ENCODE results near the gene ESRRG.

ESRRG gene

GRCh38 chr1:216555653-216556052 lies 167.6 kb downstream of the ESRRG start:
- H4K20me1 ChIP-seq (ENCODE audit: low read depth, low read length), result no peaks in the 10 kb centered on the region
- H3K79me2 ChIP-seq (ENCODE audit: insufficient read depth, low read length), result no peaks in the 10 kb centered on the region
- no peaks in the 10 kb centered on the region for H3K36me3 ChIP-seq (ENCODE audit: low read length)
- H3K4me3 ChIP-seq (ENCODE audit: insufficient read depth, low read length, poor library complexity, severe bottlenecking), result no peak overlapping the region
- no peak overlapping the region for H3K27ac ChIP-seq (ENCODE audit: low read depth, low read length)
- H3K4me2 ChIP-seq (ENCODE audit: low read depth, low read length, poor library complexity, severe bottlenecking), result no peak overlapping the region
- H3K27me3 ChIP-seq (ENCODE audit: low read length), result no peaks in the 10 kb centered on the region
- no peak for TF ChIP-seq CTCF (IDR thresholded peaks at IDR 0.05; ENCODE audit: insufficient read depth, low read length, poor library complexity, severe bottlenecking)
- no peak for TF ChIP-seq EZH2phosphoT487 (conservative IDR thresholded peaks at IDR 0.05; ENCODE audit: low read length)
- H3F3A ChIP-seq (ENCODE audit: insufficient read depth), result no peaks in the 10 kb centered on the region
- H3K9ac ChIP-seq (ENCODE audit: low read length), result no peak overlapping the region
- H2AFZ ChIP-seq (ENCODE audit: low read depth, low read length, severe bottlenecking), result no peak overlapping the region
- no peaks in the 10 kb centered on the region for H3K9me3 ChIP-seq (ENCODE audit: insufficient read depth, low read length)
- no peaks in the 10 kb centered on the region for H3K9me2 ChIP-seq (replicated peaks; ENCODE audit: insufficient read depth, low read length)

GRCh38 chr1:216554934-216555333 lies 168.3 kb downstream of the ESRRG start:
- no peaks in the 10 kb centered on the region for H3K9me2 ChIP-seq (replicated peaks; ENCODE audit: insufficient read depth, low read length)
- H3K4me3 ChIP-seq (ENCODE audit: insufficient read depth, low read length, poor library complexity, severe bottlenecking), result no peak overlapping the region
- TF ChIP-seq CTCF (IDR thresholded peaks at IDR 0.05; ENCODE audit: insufficient read depth, low read length, poor library complexity, severe bottlenecking) (no peak), EZH2phosphoT487 (conservative IDR thresholded peaks at IDR 0.05; ENCODE audit: low read length) (no peak)
- H3K79me2 ChIP-seq (ENCODE audit: insufficient read depth, low read length), result no peaks in the 10 kb centered on the region
- no peaks in the 10 kb centered on the region for H3K9me3 ChIP-seq (ENCODE audit: insufficient read depth, low read length)
- H2AFZ ChIP-seq (ENCODE audit: low read depth, low read length, severe bottlenecking), result no peak overlapping the region
- H3K9ac ChIP-seq (ENCODE audit: low read length), result no peak overlapping the region
- no peaks in the 10 kb centered on the region for H3F3A ChIP-seq (ENCODE audit: insufficient read depth)
- H3K27ac ChIP-seq (ENCODE audit: low read depth, low read length), result no peak overlapping the region
- H4K20me1 ChIP-seq (ENCODE audit: low read depth, low read length), result no peaks in the 10 kb centered on the region
- H3K36me3 ChIP-seq (ENCODE audit: low read length), result no peaks in the 10 kb centered on the region
- H3K27me3 ChIP-seq (ENCODE audit: low read length), result no peaks in the 10 kb centered on the region
- H3K4me2 ChIP-seq (ENCODE audit: low read depth, low read length, poor library complexity, severe bottlenecking), result no peak overlapping the region

- no peak overlapping the region for H3K4me2 ChIP-seq (ENCODE audit: low read depth, low read length, poor library complexity, severe bottlenecking)
- H3K27ac ChIP-seq (ENCODE audit: low read depth, low read length), result no peak overlapping the region
- no peaks in the 10 kb centered on the region for H3K36me3 ChIP-seq (ENCODE audit: low read length)
- H3K4me3 ChIP-seq (ENCODE audit: insufficient read depth, low read length, poor library complexity, severe bottlenecking), result no peak overlapping the region
- H3K79me2 ChIP-seq (ENCODE audit: insufficient read depth, low read length), result no peaks in the 10 kb centered on the region
- H4K20me1 ChIP-seq (ENCODE audit: low read depth, low read length), result no peaks in the 10 kb centered on the region
- TF ChIP-seq CTCF (IDR thresholded peaks at IDR 0.05; ENCODE audit: insufficient read depth, low read length, poor library complexity, severe bottlenecking) (no peak), EZH2phosphoT487 (conservative IDR thresholded peaks at IDR 0.05; ENCODE audit: low read length) (no peak)
- H3K27me3 ChIP-seq (ENCODE audit: low read length), result no peaks in the 10 kb centered on the region
- H3K9ac ChIP-seq (ENCODE audit: low read length), result no peak overlapping the region
- H3F3A ChIP-seq (ENCODE audit: insufficient read depth), result no peaks in the 10 kb centered on the region
- no peaks in the 10 kb centered on the region for H3K9me3 ChIP-seq (ENCODE audit: insufficient read depth, low read length)
- H3K9me2 ChIP-seq (replicated peaks; ENCODE audit: insufficient read depth, low read length), result no peaks in the 10 kb centered on the region
- H2AFZ ChIP-seq (ENCODE audit: low read depth, low read length, severe bottlenecking), result no peak overlapping the region
Observed at GRCh38 chr1:216553766-216554165, 169.5 kb downstream of the ESRRG start.
